Hippocampal formation (tissue), 2 donors: ENCODE results near the gene ZNF628.
A peak's percentile ranks its signal among the peaks of the same experiment; 100 is the strongest.
"Not testable (repeated sequence)": the region's sequence is repeated elsewhere in the genome, so short reads cannot be mapped to it uniquely, and the experiment has no call there.

Source experiments
- DNase-seq, 2 donors: peaks; one replicate each; lab custom pipeline; 2025; lab: John Stamatoyannopoulos, UW

Gene ZNF628

DNA sequence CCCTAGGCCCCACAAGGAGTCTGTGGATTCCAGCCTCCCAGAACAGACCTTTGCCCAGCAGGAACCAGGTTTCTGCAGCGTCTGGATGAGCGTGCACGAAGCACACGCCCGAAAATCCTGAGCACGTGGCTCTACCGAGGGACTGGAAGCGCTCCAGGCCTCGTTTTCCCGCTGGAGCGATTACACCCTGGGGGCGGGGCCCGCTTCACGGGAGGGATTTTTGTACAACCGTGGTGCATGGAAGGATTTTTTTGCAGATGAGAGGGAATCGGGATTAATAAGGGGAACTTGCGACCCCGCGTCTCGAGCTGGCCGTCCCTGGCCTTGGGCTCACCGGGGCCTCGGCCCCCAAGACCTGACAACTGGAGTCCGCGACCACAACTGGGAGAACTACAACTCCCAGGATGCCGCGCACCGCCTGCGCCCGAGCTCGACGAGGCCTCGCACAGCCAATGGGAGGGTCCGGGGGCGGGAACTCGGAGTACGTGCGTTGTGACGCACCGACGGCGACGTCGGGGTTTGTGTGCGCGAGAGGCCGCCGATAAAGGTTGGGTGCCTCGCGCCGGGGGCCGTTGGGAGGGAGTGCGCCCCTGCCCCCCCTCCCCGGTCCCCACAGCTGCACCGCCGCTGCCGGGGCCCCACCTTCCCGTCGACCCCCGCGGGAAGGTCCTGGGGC is at the start of gene ZNF628:
TSS of gene ZNF628 (plus strand) at position 518 of the 676 bp plus-strand sequence. CDS start 3,294 bp downstream, outside the sequence.
- peak; percentile 96 to 99 for DNase-seq

DNA sequence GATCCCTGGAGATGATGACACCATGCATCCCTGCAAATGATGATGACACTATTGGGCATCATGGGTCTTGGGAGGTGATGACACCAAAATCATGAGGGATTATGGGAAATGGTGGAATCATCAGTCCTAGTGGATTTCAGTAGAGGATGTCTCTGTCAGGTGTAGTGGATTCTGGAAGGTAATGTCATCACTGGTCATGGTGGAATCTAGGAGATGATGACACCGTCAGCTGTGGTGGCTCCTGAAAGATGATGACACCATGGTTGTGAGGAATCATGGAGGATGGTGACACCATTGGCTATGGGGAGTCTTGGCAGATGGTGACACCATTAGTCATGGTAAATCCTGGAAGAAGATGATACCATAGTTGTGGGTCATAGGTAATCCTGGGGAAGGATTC is 45.2 kb upstream of the ZNF628 start:
- no peak for DNase-seq

GRCh38 chr19:55432241-55432959 is 44.0 kb upstream of the ZNF628 start:
- DNase-seq, result no peak

DNA sequence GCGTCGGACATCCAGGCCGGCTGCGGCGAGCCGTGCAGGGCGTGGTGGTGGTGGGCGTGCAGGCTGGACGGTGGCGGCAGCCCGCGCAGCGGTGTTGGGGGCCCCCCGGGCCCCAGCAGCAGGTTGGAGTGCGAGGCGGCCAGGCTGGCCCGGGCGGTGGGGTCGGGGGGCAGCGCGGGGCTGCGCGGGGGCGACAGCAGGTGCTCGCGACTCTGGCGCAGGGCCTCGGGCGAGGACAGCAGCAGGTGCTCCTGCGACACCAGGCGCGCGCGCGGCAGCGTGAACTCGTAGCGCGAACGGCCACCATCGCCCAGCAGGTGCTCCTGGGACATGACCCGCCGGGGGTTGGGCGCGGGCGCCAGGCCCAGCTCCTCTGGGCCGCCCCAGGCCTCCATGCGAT is 43.1 kb upstream of the ZNF628 start:
- DNase-seq, result no peak

- DNase-seq, result no peak
Measured at GRCh38 chr19:55434356-55434919, 42.0 kb upstream of the ZNF628 start.

GRCh38 chr19:55435020-55435419 is 41.4 kb upstream of the ZNF628 start:
- DNase-seq, result no peak

DNA sequence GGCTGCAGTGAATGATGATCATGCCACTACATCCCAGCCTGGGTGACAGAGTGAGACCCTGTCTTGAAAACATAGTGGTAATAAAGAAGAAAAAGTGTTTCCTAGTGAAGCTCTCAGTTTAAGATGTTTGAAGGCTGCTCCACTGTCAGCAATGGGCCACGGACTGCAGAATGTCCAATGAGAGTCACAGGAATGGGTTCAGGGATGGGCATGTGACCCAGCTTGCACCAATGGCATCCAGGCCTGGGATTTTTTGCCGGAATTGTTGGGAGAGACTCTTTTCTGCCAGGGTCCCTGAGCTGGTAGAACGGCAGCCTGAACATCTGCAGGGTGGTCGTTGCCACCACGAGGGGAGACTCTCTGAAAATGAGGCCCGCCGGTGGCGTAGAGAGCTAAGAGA is 39.6 kb upstream of the ZNF628 start:
- DNase-seq, result no peak

GRCh38 chr19:55437410-55437809 is 39.0 kb upstream of the ZNF628 start:
- no peak for DNase-seq

DNA sequence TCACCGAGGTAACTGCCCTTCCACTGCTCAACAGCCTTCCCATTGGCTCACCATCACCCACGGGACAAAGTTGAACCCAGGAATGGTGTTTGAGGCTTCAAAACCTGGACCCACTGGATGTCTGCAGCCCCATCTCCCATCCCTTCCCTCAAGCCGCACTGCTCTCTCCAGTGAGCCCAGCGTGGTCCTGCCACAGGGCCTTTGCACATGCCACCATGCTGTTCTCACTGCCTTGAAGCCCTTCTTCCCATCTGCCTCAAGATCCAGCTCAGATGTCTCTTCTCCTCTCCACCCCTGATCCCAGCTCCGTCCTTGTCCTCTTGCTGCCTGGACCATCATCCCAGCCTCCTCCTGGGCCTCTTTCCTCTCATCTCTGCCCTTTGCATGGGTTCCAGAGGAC is 37.4 kb upstream of the ZNF628 start:
- DNase-seq, result no peak

DNA sequence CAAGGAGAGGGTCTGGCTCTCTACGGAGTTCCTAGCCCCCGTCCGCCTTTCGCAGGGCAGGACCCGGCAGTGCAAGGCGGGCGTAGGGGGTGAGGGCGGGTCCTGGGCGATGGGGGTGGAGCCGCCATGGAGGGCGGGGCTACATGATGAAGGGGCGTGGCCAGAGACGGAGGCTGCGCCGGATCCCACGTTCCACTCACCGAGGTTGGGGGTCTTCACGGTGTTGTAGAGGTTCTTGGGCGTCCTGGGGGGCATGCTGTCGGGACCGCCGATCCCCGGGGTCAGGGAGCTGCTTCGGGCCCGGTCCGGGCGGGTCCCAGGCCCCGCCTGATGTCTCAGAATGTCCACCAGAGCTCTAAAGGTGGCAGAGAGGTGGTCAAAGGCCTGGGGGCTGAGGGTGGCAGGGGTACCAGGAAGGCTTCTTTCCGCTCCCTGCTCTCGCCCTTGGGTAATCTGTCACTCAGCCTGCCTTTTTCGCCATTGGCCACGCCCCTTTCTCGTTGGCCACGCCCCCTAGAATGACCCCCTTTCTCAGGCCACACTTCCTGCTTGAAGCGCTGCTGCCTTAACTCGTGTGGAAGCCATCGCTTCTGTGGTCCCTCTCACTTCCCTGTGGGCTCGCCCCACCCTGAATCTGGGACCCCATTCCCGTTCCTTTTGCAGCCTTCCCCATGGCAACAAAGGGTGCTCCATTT is 35.9 kb upstream of the ZNF628 start:
- DNase-seq, result no peak

DNA sequence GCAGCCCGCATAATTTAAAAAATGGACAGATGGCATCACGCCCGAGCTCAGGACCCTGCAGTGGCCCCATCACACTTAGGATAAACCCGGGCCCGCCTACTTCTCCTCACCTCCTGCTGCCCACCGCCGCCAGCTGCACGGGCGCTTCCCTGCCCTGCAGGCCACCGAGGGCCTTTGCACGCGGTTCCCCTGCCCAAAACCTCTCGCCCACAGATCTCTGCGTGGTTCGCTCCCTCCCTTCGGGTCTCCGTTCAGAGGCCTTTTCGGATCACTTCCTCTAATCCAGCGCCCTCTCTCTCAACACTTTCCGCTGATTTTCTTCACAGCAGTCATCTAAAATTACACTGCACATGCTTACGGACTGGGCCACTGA is 35.1 kb upstream of the ZNF628 start:
- DNase-seq, result no peak

DNA sequence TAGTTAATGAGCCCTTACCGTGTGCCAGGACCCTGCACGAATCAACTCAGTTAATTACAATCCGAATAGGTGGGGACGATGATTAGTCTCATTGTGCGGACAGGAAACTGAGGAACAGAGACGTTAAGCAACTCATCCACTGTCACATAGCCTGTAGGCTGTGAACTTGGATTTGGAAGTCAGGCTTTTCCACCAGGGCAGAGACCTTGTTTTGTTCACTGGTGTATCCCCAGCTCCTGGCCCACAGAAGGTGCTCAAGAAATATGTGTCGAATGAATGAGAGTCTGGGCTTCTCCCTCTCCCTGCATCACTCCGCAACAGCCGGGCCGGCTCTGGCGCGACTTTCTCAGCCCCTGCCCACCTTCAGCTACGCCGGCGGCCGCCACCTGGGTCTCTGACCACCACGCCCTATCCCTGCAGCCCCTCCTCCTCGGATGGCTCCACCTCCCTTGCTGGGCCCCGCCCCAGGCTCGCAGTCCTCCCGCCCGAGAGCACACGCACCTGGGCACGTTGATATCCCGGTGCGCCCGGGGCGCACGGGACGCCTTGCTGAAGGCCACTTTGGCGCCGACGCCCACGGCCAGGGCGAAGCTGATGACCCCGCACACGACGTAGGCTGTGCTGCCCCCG is 34.6 kb upstream of the ZNF628 start:
- DNase-seq, result no peak

GRCh38 chr19:55442372-55442961 is 34.0 kb upstream of the ZNF628 start:
- no peak for DNase-seq

GRCh38 chr19:55443045-55443823 is 33.2 kb upstream of the ZNF628 start, which contains the start of gene SHISA7:
TSS of gene SHISA7 (minus strand) at chr19:55443300. CDS start at chr19:55442863, 437 bp downstream.
- DNase-seq, result peak; percentile 36 to 54

- DNase-seq, result no peak
Measured at GRCh38 chr19:55443824-55444480, 32.5 kb upstream of the ZNF628 start.

DNA sequence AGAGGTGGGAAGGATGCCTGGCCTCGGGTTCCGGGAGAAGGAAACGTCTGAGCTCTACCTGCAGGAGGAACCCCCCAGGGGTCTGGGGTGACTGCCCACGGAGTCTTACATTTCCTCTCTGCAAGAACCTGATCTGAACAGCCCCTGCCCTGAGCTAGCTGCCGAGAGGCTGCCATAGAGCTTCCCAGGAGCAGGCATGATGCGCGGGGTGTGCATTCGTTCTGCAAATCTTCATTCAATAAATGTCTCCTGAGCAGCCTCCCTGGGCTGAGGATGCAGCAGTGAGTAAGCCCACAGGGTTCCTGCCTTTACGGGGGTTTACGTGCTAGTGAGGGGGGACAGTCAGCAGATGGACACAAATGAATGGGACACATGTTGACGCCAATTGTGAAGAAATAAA is 31.8 kb upstream of the ZNF628 start:
- DNase-seq, result no peak

DNA sequence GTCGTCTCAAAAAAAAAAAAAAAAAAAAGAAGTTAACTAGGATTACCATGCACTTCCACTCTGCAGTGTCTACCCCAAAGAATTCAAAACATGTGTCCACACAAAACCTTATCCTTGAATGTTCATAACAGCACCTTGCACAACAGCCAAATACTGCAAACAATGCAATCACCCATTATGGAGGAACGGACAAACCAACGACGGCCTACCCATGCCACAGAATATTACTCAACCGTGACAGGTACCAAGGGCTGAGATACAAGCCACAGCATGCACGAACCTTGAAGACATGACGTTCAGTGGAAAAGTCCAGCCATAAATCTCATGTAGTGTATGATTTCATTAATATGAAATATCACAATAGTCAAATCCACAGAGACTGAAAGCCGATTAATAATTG is 30.4 kb upstream of the ZNF628 start:
- DNase-seq, result no peak

DNA sequence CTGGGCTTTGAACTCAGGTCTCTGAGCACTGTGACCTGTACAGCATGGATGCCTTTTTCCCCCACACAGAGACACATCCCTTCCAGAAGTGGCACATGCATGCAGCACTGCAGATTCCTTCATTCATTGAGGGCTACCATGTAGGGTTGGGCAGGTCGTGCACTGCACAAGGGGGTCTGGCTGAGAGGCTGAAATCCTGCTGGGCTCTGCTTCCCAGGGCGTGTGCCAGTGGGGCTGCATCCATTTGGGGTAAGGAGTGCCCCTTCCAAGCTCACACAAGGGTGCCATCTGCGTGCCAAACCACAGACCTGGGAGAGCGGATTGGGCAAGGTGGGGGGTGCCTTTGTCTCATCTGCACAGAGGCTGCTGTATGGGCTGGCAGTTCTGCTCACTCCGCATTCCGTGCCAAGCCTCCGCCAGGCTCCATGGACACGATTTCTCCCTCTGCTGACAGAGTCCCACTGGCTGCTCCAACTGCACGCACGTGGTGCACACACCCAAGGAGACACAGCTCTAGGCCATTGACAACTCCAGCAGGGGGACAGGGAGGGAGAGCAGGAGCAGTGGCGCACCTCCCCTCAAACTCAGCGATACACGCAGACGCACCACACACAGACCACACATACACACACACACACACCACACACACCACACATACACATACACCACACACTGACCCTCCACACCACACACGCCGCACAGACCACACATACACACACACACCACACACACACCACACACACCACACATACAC is 28.8 kb upstream of the ZNF628 start:
- peak; percentile 71 to 72 for DNase-seq

GRCh38 chr19:55448175-55448490 is 28.3 kb upstream of the ZNF628 start:
- DNase-seq, result not testable (repeated sequence)

GRCh38 chr19:55449469-55449868 is 26.9 kb upstream of the ZNF628 start:
- no peak for DNase-seq
